ENCODE data around the gene EPOP. TPM values are rescaled to one million over a fixed set of nuclear protein-coding genes. Genes with fewer than 3 reads are reported as not detected.

The EPOP gene
- total RNA-seq (2014; rRNA removed; shearing (Covaris generic)) (1.7 and 2.4 TPM in 2 replicates), polyA plus RNA-seq (2016; fragmentation: Nextera tagmentation; extraction: Ambion mirVana) (0.42 and 0.82 TPM in 2 replicates)
- long read RNA-seq, partial matches to known transcripts = 0 of 1 reads
- long read RNA-seq, other reads (novel, unspliced or antisense) = 0 of 1 reads

- TF ChIP-seq ZNF331 (CRISPR knock-in tag; IDR thresholded peaks at IDR 0.05; ENCODE audit: low read depth) (no peak), ZNF114 (CRISPR knock-in tag; IDR thresholded peaks at IDR 0.05) (no peak), POLR2AphosphoS5 (IDR thresholded peaks at IDR 0.05; ENCODE audit: low read depth) (peak; percentile 38; the same call in 1 of the 2 replicates), STAT1 (IDR thresholded peaks at IDR 0.05; ENCODE audit: unreplicated experiment) (no peak), EZH2 (IDR thresholded peaks at IDR 0.05; ENCODE audit: low read depth, unreplicated experiment) (peak; percentile 55), EZH2phosphoT487 (IDR thresholded peaks at IDR 0.05; ENCODE audit: unreplicated experiment) (no peak), ETS1 (IDR thresholded peaks at IDR 0.05) (no peak), JUNB (IDR thresholded peaks at IDR 0.05; ENCODE audit: unreplicated experiment) (no peak), CREB1 (CRISPR knock-in tag; IDR thresholded peaks at IDR 0.05; ENCODE audit: low read depth) (peak; percentile 84), CTCF (conservative IDR thresholded peaks at IDR 0.05; ENCODE audit: low read depth in 2 of 2) (no peak)
- H4K20me1 ChIP-seq (replicated peaks; ENCODE audit: insufficient read depth) = no peaks in the 10 kb centered on the region
- H3K4me1 ChIP-seq (ENCODE audit: insufficient read depth) = peaks cover 21% of the 10 kb centered on the region
- H3K9me3 Mint-ChIP-seq = peaks cover 2% of the 10 kb centered on the region; the same call in 1 of the 3 replicates
- H3K4me3 ChIP-seq = peak within 1 kb of the TSS; percentile 57
- H3F3A ChIP-seq (replicated peaks; ENCODE audit: low read depth) = peaks cover 14% of the 10 kb centered on the region; the same call in 1 of the 2 replicates
- peak within 1 kb of the TSS; percentile 79 for H3K4me2 ChIP-seq
- H3K36me3 ChIP-seq (ENCODE audit: insufficient read depth) = no peaks in the 10 kb centered on the region
- H3K27me3 Mint-ChIP-seq (ENCODE audit: insufficient read depth, low read depth, poor library complexity) = peaks cover 76% of the 10 kb centered on the region
- peak within 1 kb of the TSS; percentile 63 for H3K4me3 Mint-ChIP-seq
- ATAC-seq (peak; percentile 57), DNase-seq (ENCODE audit: low spot score) (peak; percentile 87)
- peaks cover 36% of the 10 kb centered on the region for H3K4me1 Mint-ChIP-seq
- H2AFZ ChIP-seq = peak within 1 kb of the TSS; percentile 59; the same call in 1 of the 2 replicates
- no peak within 1 kb of the TSS for H3K27ac ChIP-seq (ENCODE audit: low read depth)
- peaks cover 84% of the 10 kb centered on the region for H3K27me3 ChIP-seq (ENCODE audit: insufficient read depth)
- H3K27ac Mint-ChIP-seq = no peak within 1 kb of the TSS
- no peaks in the 10 kb centered on the region for H3K36me3 Mint-ChIP-seq (ENCODE audit: low read depth)
- H3K9me2 ChIP-seq (ENCODE audit: insufficient read depth) = no peaks in the 10 kb centered on the region
- H3K79me2 ChIP-seq (replicated peaks; ENCODE audit: insufficient read depth) = no peaks in the 10 kb centered on the region
These were observed at the start of gene EPOP for GRCh38 chr17:38674749-38675615. TSS of gene EPOP (minus strand) at chr17:38674957. CDS start at chr17:38674495, 462 bp downstream.

- Mint-ChIP-seq H3K4me1 (peaks cover 42% of the 10 kb centered on the region), H3K27me3 (ENCODE audit: insufficient read depth, low read depth, poor library complexity) (peaks cover 27% of the 10 kb centered on the region), H3K36me3 (ENCODE audit: low read depth) (peaks cover 6% of the 10 kb centered on the region; the same call in 1 of the 3 replicates), H3K4me3 (no peak overlapping the region), H3K9me3 (no peaks in the 10 kb centered on the region; the same call in 2 of the 3 replicates), H3K27ac (no peak overlapping the region)
- H3K4me1 ChIP-seq (ENCODE audit: insufficient read depth) = peaks cover 7% of the 10 kb centered on the region
- no peak overlapping the region for H3K4me2 ChIP-seq
- no peaks in the 10 kb centered on the region for H3K9me2 ChIP-seq (ENCODE audit: insufficient read depth)
- no peak overlapping the region for H3K27ac ChIP-seq (ENCODE audit: low read depth)
- H3K4me3 ChIP-seq = no peak overlapping the region
- no peaks in the 10 kb centered on the region for H4K20me1 ChIP-seq (replicated peaks; ENCODE audit: insufficient read depth)
- peaks cover 27% of the 10 kb centered on the region for H3K27me3 ChIP-seq (ENCODE audit: insufficient read depth)
- peaks cover 7% of the 10 kb centered on the region for H3F3A ChIP-seq (replicated peaks; ENCODE audit: low read depth)
- DNase-seq (ENCODE audit: low spot score) (no peak), ATAC-seq (no peak)
- H2AFZ ChIP-seq = no peak overlapping the region
- no peaks in the 10 kb centered on the region for H3K36me3 ChIP-seq (ENCODE audit: insufficient read depth)
- no peaks in the 10 kb centered on the region for H3K79me2 ChIP-seq (replicated peaks; ENCODE audit: insufficient read depth)
- TF ChIP-seq REST (IDR thresholded peaks at IDR 0.05; ENCODE audit: unreplicated experiment) (no peak), CREB1 (CRISPR knock-in tag; IDR thresholded peaks at IDR 0.05; ENCODE audit: low read depth) (no peak), NANOG (IDR thresholded peaks at IDR 0.05; ENCODE audit: borderline replicate concordance) (no peak), ZNF331 (CRISPR knock-in tag; IDR thresholded peaks at IDR 0.05; ENCODE audit: low read depth) (no peak), POLR2AphosphoS5 (IDR thresholded peaks at IDR 0.05; ENCODE audit: low read depth) (no peak), JUNB (IDR thresholded peaks at IDR 0.05; ENCODE audit: unreplicated experiment) (no peak)
These were observed 47.0 kb upstream of the EPOP start for GRCh38 chr17:38721802-38722201.

Measured in GM23338 (cell line).